MM.1S (cell line): ENCODE measurements around the gene FBLN1.

Experiments used
- DNase-seq: peaks from one replicate; pipeline ENCODE4 v3.0.0-alpha.2; 2015
- H2AFZ ChIP-seq: fragments of 300-600 bp; sonication (generic); 2 replicates; pipeline ENCODE4 v1.6.0; 2016; ENCODE audit warnings: antibody characterized with exemption, low read length
- H3F3A ChIP-seq: fragments of 300-600 bp; sonication (generic); 2 replicates; pipeline ENCODE4 v1.6.1; 2016; ENCODE audit warnings: mild to moderate bottlenecking, antibody characterized with exemption, low read length, moderate library complexity, mixed read lengths; ENCODE audit not compliant: insufficient read depth
- H3K27ac ChIP-seq: fragments of 300-600 bp; sonication (generic); 2 replicates; pipeline ENCODE4 v1.5.1; 2016; ENCODE audit warnings: mild to moderate bottlenecking, low read length
- H3K27me3 ChIP-seq: fragments of 300-600 bp; sonication (generic); replicated peaks from 2 replicates; pipeline ENCODE4 v1.6.0; 2016; ENCODE audit warnings: low read length; ENCODE audit not compliant: insufficient read depth
- H3K36me3 ChIP-seq: fragments of 300-600 bp; sonication (generic); replicated peaks from 2 replicates; pipeline ENCODE4 v1.6.1; 2016; ENCODE audit warnings: mild to moderate bottlenecking, low read length, mixed read lengths; ENCODE audit not compliant: insufficient read depth
- H3K4me1 ChIP-seq: fragments of 300-600 bp; sonication (generic); 2 replicates; pipeline ENCODE4 v1.6.1; 2016; ENCODE audit warnings: low read length, mixed read lengths
- H3K4me2 ChIP-seq: fragments of 300-600 bp; sonication (generic); 2 replicates; pipeline ENCODE4 v1.6.0; 2016; ENCODE audit warnings: low read depth, low read length
- H3K4me3 ChIP-seq: fragments of 300-600 bp; sonication (generic); 2 replicates; pipeline ENCODE4 v1.5.1; 2016; ENCODE audit warnings: low read length, mixed read lengths
- H3K79me2 ChIP-seq: fragments of 300-600 bp; sonication (generic); 2 replicates; pipeline ENCODE4 v1.6.1; 2016; ENCODE audit warnings: mixed run types, low read length, mixed read lengths
- H3K9ac ChIP-seq: fragments of 300-600 bp; sonication (generic); 2 replicates; pipeline ENCODE4 v1.6.1; 2016; ENCODE audit warnings: low read length, mixed read lengths
- H3K9me2 ChIP-seq: fragments of 300-600 bp; sonication (generic); replicated peaks from 2 replicates; pipeline ENCODE4 v1.6.1; 2016; ENCODE audit warnings: mild to moderate bottlenecking, low read length, mixed read lengths; ENCODE audit not compliant: insufficient read depth
- H3K9me3 ChIP-seq: fragments of 300-600 bp; sonication (generic); replicated peaks from 2 replicates; pipeline ENCODE4 v1.6.1; 2016; ENCODE audit warnings: mild to moderate bottlenecking, low read length, mixed read lengths; ENCODE audit not compliant: insufficient read depth
- H4K20me1 ChIP-seq: fragments of 300-600 bp; sonication (generic); 2 replicates; pipeline ENCODE4 v1.6.1; 2016; ENCODE audit warnings: mild to moderate bottlenecking, low read length, moderate library complexity, mixed read lengths; ENCODE audit not compliant: insufficient read depth
- CTCF ChIP-seq: fragments of 300-600 bp; sonication (generic); IDR thresholded peaks from 2 replicates; pipeline ENCODE4 v1.5.1; 2016; ENCODE audit warnings: antibody characterized with exemption, low read length, mixed read lengths
- EZH2 ChIP-seq: fragments of 300-600 bp; sonication (generic); optimal IDR thresholded peaks from 2 replicates; pipeline ENCODE3; 2017; ENCODE audit warnings: low read depth, mild to moderate bottlenecking, antibody characterized with exemption, low read length, mixed read lengths
- EZH2phosphoT487 ChIP-seq: fragments of 300-600 bp; sonication (generic); IDR thresholded peaks from 2 replicates; pipeline ENCODE4 v1.6.1; 2018; ENCODE audit warnings: antibody characterized with exemption, low read length

Gene FBLN1

GRCh38 chr22:45565973-45566372 lies 63.3 kb downstream of the FBLN1 start:
- H3K27me3 ChIP-seq: peaks cover 87% of the 10 kb centered on the region
- DNase-seq: no peak
- H3K9me2 ChIP-seq: no peaks in the 10 kb centered on the region
- no peak overlapping the region for H3K4me2 ChIP-seq
- H3K36me3 ChIP-seq: no peaks in the 10 kb centered on the region
- H3F3A ChIP-seq: no peaks in the 10 kb centered on the region
- no peak overlapping the region for H3K4me3 ChIP-seq
- TF ChIP-seq CTCF: no peak
- TF ChIP-seq EZH2phosphoT487: no peak
- no peak for TF ChIP-seq EZH2
- H3K9ac ChIP-seq: no peak overlapping the region
- H3K9me3 ChIP-seq: no peaks in the 10 kb centered on the region
- no peaks in the 10 kb centered on the region for H4K20me1 ChIP-seq
- H3K27ac ChIP-seq: no peak overlapping the region
- no peaks in the 10 kb centered on the region for H3K4me1 ChIP-seq
- no peak overlapping the region for H2AFZ ChIP-seq
- no peaks in the 10 kb centered on the region for H3K79me2 ChIP-seq

GRCh38 chr22:45568213-45568612 lies 65.5 kb downstream of the FBLN1 start:
- DNase-seq: no peak
- Histone ChIP-seq H3K4me2 (no peak overlapping the region), H3F3A (no peaks in the 10 kb centered on the region), H3K27me3 (peaks cover 88% of the 10 kb centered on the region), H3K79me2 (no peaks in the 10 kb centered on the region), H4K20me1 (no peaks in the 10 kb centered on the region), H3K9me2 (no peaks in the 10 kb centered on the region), H3K9me3 (no peaks in the 10 kb centered on the region), H3K4me3 (no peak overlapping the region), H3K9ac (no peak overlapping the region), H3K27ac (no peak overlapping the region), H2AFZ (no peak overlapping the region), H3K36me3 (no peaks in the 10 kb centered on the region), H3K4me1 (no peaks in the 10 kb centered on the region)
- TF ChIP-seq EZH2phosphoT487: no peak
- no peak for TF ChIP-seq CTCF
- no peak for TF ChIP-seq EZH2

GRCh38 chr22:45571089-45571488 lies 68.4 kb downstream of the FBLN1 start:
- Histone ChIP-seq H3K27me3 (peaks cover 83% of the 10 kb centered on the region), H3K9ac (no peak overlapping the region), H3K9me2 (no peaks in the 10 kb centered on the region), H3K4me1 (no peaks in the 10 kb centered on the region), H3K9me3 (no peaks in the 10 kb centered on the region), H3F3A (no peaks in the 10 kb centered on the region), H3K4me2 (no peak overlapping the region), H4K20me1 (no peaks in the 10 kb centered on the region), H3K36me3 (no peaks in the 10 kb centered on the region), H3K79me2 (no peaks in the 10 kb centered on the region), H2AFZ (no peak overlapping the region), H3K4me3 (no peak overlapping the region), H3K27ac (no peak overlapping the region)
- TF ChIP-seq EZH2phosphoT487 (no peak), CTCF (no peak), EZH2 (no peak)
- no peak for DNase-seq

GRCh38 chr22:45572444-45572843 lies 69.8 kb downstream of the FBLN1 start:
- no peak overlapping the region for H3K4me2 ChIP-seq
- TF ChIP-seq EZH2phosphoT487: no peak
- DNase-seq: no peak
- H3K36me3 ChIP-seq: no peaks in the 10 kb centered on the region
- no peaks in the 10 kb centered on the region for H3K9me2 ChIP-seq
- no peaks in the 10 kb centered on the region for H3K79me2 ChIP-seq
- H3K27ac ChIP-seq: no peak overlapping the region
- no peak overlapping the region for H2AFZ ChIP-seq
- H4K20me1 ChIP-seq: no peaks in the 10 kb centered on the region
- no peak overlapping the region for H3K4me3 ChIP-seq
- H3K27me3 ChIP-seq: peaks cover 83% of the 10 kb centered on the region
- no peak overlapping the region for H3K9ac ChIP-seq
- H3K4me1 ChIP-seq: no peaks in the 10 kb centered on the region
- no peaks in the 10 kb centered on the region for H3F3A ChIP-seq
- H3K9me3 ChIP-seq: no peaks in the 10 kb centered on the region
